GM04504 (cell line): ENCODE data around the gene NAV3.

Experiments
- DNase-seq: peaks from one replicate; pipeline ENCODE4 v3.0.0-alpha.2; 2012; ENCODE audit warnings: low read depth

The NAV3 gene

DNA sequence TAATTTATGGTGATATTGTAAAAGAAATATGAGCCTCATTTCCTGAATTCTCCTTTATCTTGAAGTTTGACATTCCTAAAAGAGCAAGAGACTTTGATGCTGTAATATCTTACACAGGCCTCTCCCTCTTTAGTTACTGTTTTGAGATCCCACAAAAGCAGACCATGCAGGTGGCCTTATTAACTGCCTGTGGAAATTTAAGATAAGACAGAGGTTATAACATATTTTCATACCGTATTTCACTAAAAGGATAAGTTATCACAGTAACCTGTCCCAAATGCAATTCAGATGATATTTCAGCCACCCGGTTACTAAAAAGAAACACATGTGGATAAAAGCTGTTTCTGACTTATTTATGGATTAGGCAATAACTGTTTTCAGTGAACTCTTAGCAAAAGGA, 150.1 kb downstream of the NAV3 start:
- no peak for DNase-seq

GRCh38 chr12:77983859-77984258, 153.2 kb downstream of the NAV3 start:
- no peak for DNase-seq

- DNase-seq: no peak
These were observed 162.1 kb downstream of the NAV3 start for GRCh38 chr12:77992760-77993159.

- no peak for DNase-seq
These were observed 163.0 kb downstream of the NAV3 start for GRCh38 chr12:77993658-77994057.

DNA sequence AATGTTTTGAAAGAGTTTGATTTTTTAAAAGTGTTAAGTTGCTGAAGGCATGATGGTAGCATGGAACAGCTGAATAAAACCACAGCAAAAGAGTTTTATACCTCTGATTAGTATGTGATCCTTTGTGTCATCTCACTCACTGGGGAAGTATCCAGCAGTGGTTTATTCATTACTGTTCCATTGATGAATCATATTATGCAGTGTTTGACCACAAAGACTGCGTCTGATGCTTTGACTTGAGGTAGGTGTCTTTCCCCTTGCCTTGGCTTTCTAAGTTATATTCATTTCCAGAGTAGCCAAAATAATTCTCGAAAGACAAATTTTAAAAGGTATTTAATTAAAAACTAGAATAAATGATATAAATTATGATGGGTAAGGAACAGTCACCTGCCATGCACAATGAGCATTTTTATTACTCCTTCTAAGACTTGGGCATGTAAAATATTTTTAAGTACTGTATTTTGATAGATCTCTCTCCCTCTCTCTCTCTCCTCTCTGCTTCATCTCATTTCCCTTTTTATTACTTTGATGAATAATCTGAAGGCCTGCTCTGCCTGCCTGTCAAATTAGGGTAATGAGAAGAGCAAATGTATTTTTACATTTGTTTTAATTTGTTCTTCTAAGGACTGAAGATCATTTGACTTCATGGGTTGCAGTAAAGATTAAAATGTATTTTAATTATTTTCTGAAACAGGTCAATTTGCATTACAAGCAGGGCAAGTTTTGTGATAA, 164.9 kb downstream of the NAV3 start:
- DNase-seq: peak; percentile 44

DNA sequence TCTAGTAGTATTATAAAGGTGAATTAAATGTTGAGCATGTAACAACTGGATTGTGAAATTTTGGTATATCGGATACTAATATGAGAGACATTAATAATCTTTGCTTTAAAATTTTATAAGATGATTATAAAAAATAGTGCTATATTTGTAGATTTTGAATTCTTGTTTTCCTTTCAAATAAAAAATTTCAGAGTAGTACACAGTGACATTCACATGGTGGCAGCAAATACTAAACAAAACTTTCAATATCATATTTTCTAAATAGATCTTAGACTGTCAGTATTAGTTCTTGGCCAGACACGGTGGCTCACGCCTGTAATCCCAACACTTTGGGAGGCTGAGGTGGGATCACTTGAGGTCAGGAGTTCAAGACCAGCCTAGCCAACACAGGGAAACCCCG, 166.0 kb downstream of the NAV3 start:
- DNase-seq: no peak

GRCh38 chr12:77998236-77998786, 167.6 kb downstream of the NAV3 start:
- DNase-seq: no peak

GRCh38 chr12:77999074-77999715, 168.5 kb downstream of the NAV3 start:
- no peak for DNase-seq

DNA sequence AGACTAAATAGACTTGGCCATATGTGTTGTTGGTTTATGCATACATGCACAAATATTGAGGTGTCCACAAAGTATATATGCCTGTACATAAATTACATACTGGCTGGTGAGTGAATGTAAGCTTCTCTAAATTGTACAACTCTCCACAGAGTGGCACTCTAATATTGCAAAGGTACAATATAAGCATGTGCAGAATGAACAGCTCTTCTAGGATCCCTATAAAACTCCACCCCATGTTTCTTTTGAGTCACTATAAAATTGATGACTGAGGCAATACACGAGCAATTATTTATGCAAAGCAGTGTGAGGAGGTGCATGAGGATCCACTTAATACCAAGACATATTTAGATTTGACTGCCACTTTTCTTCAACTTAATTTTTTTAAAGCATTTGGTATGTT, 172.2 kb downstream of the NAV3 start:
- DNase-seq: no peak

DNA sequence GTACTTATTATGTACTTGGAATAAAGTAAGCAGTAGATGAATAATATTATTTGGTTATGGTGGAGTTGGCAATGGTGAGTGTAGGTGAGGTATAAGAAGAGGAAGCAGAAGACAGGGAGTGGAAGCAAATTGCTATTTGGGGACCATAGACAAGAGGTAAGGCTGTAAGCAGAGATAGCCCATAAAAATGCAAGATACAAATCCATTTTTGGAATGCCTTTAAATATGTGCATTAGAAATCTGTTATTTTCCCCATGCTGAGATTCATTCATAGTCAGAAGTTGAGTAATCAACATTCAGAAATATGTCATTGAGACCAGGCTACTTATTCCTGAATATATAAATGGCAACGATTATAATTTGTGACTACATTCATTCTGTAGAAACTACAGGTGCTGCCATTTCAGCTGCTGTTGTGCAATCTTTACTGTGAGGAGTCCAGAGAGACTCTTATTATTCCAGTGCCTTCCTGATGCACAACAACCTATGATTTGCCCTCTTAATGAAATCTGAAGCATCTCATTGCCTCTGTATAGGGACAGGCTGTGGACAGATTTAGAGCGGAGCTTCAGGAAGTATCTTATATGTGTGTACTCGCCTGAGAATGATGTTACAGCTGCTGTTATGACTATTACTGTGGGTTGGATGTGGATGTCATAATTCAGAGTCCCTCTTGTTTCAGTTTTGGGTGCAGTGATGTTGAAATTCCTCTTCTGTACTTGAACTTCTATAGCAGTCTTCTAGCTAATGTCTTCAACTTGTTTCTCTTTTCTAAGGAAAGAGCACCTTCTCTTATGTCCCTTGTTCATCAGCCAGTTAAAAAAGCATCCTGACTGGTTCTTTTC, 173.8 kb downstream of the NAV3 start:
- no peak for DNase-seq

GRCh38 chr12:78005094-78005492, 174.4 kb downstream of the NAV3 start:
- DNase-seq: no peak

- DNase-seq: no peak
These were observed 176.5 kb downstream of the NAV3 start for GRCh38 chr12:78007173-78007572.

DNA sequence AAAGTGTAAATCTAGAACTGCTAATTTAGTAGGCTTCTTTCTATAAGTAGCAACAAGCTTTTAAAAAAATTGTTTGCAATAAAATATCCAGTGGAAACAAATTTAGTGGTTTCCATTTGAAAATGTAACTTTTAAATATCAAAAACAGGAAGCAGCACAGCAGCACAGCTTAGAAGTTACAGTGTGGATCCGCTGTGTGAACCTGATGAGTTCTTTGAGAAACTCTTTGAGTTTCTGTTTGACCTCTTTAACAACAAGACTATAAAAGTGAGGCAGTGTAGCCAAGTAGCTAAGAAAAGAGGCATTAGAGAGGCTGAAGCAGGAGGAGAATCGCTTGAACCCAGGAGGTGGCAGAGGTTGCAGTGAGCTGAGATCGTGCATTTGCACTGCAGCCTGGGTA, 178.3 kb downstream of the NAV3 start:
- DNase-seq: no peak

DNA sequence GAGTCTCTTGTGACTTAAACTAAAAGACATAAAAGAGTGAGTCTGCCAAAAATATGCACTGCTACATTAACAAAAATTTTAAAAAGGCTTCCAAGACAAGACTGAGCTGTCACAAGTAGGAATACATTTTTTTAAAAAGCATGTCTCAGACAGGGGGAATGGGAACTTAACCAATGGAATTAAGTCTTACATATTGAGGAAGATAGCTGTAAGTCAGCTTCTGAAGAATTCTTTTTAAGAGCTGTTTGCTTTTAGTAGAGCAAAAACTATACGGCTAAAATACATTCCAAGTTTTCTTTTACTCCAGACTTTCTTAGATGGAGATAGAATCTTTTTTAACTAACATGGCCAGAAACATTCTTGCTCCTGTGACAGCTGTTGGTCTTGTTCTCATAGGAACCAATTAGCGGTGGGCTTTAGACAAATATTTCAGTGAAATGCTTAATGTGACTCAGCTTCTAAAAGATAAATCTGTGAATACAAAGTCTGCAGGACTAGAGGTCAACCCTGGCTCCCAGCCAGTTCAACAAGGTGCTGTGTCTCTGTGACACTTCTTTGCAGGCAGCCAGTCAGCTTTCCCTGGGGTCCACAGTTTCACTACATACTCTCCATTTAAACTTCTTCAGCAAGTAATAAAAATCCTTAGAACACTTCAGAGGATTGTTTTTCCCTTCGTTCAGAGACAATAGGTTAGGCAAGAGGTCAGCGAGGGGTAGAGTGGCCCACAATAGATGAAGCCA, 187.6 kb downstream of the NAV3 start:
- DNase-seq: no peak

DNA sequence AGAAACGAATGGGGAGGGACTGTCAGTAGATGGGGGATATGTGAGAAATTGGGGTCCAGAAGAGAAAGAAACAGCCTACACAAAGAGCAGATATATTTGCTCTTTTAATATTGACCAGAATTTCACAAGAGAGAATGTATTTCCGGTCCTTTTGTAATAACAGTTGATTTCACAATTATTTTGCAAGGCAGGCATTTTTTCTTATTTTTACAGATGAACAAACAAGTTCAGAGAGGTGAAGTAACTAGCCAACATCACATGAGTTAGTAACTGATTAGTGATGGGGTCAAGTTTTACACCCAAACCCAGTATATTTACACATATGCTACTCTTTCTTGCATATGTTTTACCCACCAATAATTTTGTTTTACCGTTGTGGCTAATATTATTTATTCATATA, 188.2 kb downstream of the NAV3 start:
- no peak for DNase-seq

- DNase-seq: no peak
These were observed 197.7 kb downstream of the NAV3 start for GRCh38 chr12:78028426-78028825.

- DNase-seq: no peak
These were observed 203.3 kb downstream of the NAV3 start for GRCh38 chr12:78034025-78034424.

- DNase-seq: no peak
These were observed 205.4 kb downstream of the NAV3 start for GRCh38 chr12:78035901-78036606.

DNA sequence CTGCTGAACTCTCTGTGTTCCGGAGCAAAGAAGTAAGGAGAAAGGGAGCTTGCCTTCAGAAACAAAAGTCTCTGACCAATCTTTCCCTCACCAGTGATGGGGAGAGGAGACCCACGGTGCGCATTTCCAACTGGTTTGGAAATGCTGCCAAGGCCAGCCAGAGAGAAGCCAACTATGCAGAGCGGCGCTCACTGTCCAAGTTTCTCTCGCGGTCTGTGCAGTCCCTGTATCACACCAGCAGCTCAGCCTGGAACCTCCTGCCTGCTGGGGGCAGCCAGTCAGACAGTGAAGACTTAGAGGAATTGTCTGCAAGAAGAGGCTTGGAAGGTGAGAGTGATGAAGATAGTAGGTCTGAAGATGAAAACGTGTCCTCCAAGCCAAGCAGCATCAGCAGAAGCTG, 206.2 kb downstream of the NAV3 start:
- no peak for DNase-seq

- no peak for DNase-seq
These were observed 207.0 kb downstream of the NAV3 start for GRCh38 chr12:78037707-78038106.

DNA sequence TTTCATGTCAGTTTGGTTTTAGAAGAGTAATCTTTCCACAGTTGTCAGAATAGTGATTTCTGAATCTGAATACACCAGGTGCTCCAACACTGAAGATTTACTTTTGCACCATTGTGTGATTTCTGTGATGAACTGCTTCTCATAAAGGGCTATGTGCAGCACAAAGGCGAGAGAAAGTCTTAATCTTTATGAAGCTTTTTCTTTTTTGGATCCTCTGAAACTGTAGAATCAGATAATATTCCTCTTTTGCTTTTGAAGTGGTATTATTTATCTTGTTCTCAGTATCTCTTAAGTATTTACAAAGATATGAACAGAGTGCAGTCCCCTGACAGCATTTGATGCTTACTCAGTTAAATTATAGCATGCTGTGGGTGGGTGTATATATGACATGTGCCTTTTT, 207.8 kb downstream of the NAV3 start:
- no peak for DNase-seq
